Activated CD4-positive, alpha-beta memory T cell treated with anti-CD3 and anti-CD28 coated beads, Interleukin-2, amount 10 ng/mL, durations not matched to agents 7 days and 5 days (primary cell): ENCODE results near the gene ZNF444. TPM values are rescaled to one million over a fixed set of nuclear protein-coding genes. Genes with fewer than 3 reads are reported as not detected.
"Not testable (repeated sequence)": the region's sequence is repeated elsewhere in the genome, so short reads cannot be mapped to it uniquely, and the experiment has no call there.

Experiments
- CTCF ChIA-PET: fragments of 350-600 bp; sonication (Branson Sonifier 250); formaldehyde crosslinking; loops from one replicate; lab custom pipeline; 2021; ENCODE audit warnings: antibody characterized with exemption, inconsistent platforms; lab: Charles Lee
- POLR2A ChIA-PET: fragments of 350-600 bp; sonication (Branson Sonifier 250); formaldehyde crosslinking; loops from one replicate; lab custom pipeline; 2021; ENCODE audit warnings: antibody characterized with exemption; lab: Charles Lee
- DNase-seq: peaks from one replicate; pipeline ENCODE4 v3.0.0-alpha.2; 2020
- H3K27ac Mint-ChIP-seq: one replicate; pipeline ENCODE4 v1.8.0; 2021; ENCODE audit warnings: mild to moderate bottlenecking, mixed read lengths
- H3K27me3 Mint-ChIP-seq: one replicate; pipeline ENCODE4 v1.8.0; 2021; ENCODE audit warnings: mixed read lengths
- H3K36me3 Mint-ChIP-seq: one replicate; pipeline ENCODE4 v1.8.0; 2021; ENCODE audit warnings: low read depth, mixed read lengths
- H3K4me1 Mint-ChIP-seq: one replicate; pipeline ENCODE4 v1.8.0; 2021; ENCODE audit warnings: mixed read lengths
- H3K4me3 Mint-ChIP-seq: one replicate; pipeline ENCODE4 v1.8.0; 2021; ENCODE audit warnings: mild to moderate bottlenecking, mixed read lengths
- H3K9me3 Mint-ChIP-seq: one replicate; pipeline ENCODE4 v1.8.0; 2021; ENCODE audit warnings: mixed read lengths
- total RNA-seq, 2 experiments: library from RNA; stranded (reverse); gene quantifications; one replicate each; pipeline ENCODE4 v1.2.3, GENCODE V29; 2021

The ZNF444 gene
- total RNA-seq, 2 experiments from 2014 or later, result 25.7 to 26.3 TPM

DNA sequence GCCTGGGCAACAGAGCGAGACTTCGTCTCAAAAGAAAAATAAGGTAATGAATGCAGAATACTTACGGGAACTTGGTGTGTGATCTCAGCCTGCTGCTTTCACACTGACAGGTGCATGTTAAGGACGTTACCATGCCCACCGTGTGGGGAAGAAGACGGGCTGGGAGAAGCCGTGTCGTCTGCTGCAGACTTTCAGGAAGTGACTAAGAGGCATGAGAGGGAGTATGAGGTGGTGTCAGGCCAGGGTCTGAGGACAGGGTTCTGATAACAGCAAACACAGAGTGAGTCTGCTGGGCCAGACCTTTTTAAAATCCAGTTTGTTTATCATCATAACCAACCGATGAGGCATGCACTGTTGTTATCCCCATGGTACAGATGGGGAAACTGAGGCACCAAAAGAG lies 21.2 kb downstream of the ZNF444 start:
- ChIA-PET CTCF (no interaction called here), POLR2A (no interaction called here)
- no peak overlapping the region for H3K4me3 Mint-ChIP-seq
- no peak for DNase-seq
- H3K36me3 Mint-ChIP-seq, result peaks cover 14% of the 10 kb centered on the region
- H3K27ac Mint-ChIP-seq, result no peak overlapping the region
- H3K9me3 Mint-ChIP-seq, result no peaks in the 10 kb centered on the region
- peaks cover 1% of the 10 kb centered on the region for H3K27me3 Mint-ChIP-seq
- peaks cover 11% of the 10 kb centered on the region for H3K4me1 Mint-ChIP-seq

DNA sequence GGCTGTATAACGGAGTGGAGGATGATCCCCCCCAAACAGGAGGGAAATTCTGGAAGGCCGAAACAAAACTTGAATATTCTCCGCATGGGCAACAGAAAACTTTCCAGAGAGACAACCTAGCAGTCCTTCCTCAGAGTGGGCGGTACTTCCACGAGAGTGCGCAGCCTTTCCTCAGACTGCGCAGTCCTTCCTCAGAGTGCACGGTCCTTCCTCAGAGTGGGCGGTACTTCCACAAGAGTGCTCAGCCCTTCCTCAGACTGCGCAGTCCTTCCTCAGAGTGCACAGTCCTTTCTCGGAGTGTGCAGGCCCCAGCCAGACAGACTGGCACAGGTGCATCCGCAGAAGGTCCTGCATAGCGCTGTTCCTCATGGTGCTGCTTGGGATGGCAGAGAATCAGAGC lies 22.0 kb downstream of the ZNF444 start:
- ChIA-PET POLR2A (no interaction called here), CTCF (no interaction called here)
- DNase-seq, result no peak
- Mint-ChIP-seq H3K27ac (no peak overlapping the region), H3K4me1 (peaks cover 11% of the 10 kb centered on the region), H3K9me3 (no peaks in the 10 kb centered on the region), H3K36me3 (peaks cover 12% of the 10 kb centered on the region), H3K27me3 (peaks cover 1% of the 10 kb centered on the region), H3K4me3 (no peak overlapping the region)

DNA sequence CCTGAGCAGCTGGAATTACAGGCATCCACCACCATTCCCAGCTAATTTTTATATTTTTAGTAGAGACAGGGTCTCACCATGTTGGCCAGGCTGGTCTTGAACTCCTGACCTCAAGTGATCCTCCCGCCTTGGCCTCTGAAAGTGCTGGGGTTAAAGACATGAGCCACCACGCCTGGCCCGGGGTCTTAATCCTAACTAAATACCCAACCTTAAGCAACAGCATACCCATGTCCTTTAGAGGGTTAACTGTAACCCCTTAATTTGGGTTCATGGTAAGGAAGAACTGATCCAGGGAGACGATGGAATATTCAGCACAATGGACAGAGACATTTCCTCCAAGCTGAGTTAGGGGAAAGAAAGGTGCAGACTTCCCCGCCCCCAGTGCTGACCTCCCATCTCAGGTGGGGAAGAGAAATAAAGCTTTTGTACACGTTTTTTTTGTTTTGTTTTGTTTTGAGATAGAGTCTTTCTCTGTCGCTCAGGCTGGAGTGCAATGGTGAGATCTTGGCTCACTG lies 26.0 kb downstream of the ZNF444 start:
- no peak for DNase-seq
- Mint-ChIP-seq H3K27ac (no peak overlapping the region), H3K27me3 (peaks cover 1% of the 10 kb centered on the region), H3K9me3 (no peaks in the 10 kb centered on the region), H3K4me3 (no peak overlapping the region), H3K36me3 (no peaks in the 10 kb centered on the region), H3K4me1 (peaks cover 14% of the 10 kb centered on the region)
- CTCF ChIA-PET, result no interaction called here
- POLR2A ChIA-PET, result no interaction called here

DNA sequence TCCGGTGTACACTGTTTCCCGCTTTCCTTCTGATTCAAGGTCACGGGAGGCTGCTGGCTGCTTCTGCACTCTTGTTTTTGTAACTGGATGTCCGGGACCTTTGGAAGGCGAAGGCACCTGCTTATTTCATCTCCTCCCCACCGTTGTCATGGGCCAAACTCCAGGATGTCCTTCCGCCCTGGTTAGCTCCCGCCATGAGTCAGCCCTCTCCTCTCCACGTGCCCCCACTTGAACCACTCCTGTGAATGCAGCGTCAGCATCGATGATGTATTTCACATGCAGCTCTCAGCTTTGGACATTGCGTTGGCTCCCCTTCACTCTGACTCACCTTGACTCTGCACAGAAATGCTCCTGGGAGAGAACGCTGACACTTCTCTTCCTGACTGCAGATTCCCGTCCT lies 29.2 kb downstream of the ZNF444 start:
- H3K27ac Mint-ChIP-seq, result no peak overlapping the region
- H3K9me3 Mint-ChIP-seq, result no peaks in the 10 kb centered on the region
- no peaks in the 10 kb centered on the region for H3K36me3 Mint-ChIP-seq
- ChIA-PET CTCF (interaction anchor here (1.6 to 2.3 kb wide), 3 partner anchors 83 to 104 kb away, joined by 5 to 7 read pairs (median 6); no protein-coding TSS in a partner anchor), POLR2A (no interaction called here)
- DNase-seq, result no peak
- H3K27me3 Mint-ChIP-seq, result no peaks in the 10 kb centered on the region
- no peak overlapping the region for H3K4me3 Mint-ChIP-seq
- H3K4me1 Mint-ChIP-seq, result peaks cover 3% of the 10 kb centered on the region

DNA sequence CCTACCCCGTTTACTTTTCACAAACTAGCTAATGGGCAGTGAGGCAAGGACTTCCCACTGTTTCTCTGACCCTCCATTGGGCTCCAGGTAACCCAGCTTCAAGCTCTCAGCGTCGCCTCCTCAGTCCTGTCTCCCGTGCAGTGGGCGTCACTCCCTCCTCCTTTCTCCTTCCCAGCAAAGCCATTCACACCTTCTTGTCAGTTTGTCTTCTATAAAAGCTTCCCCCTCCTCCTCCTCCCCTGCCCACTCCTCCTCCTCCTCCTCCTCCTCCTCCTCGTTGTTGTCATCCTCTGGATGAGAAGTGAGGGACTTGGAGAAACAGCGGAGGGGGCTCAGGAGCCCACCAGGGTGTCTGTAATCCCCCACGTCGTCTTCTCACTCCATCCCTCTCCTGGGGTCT lies 33.0 kb downstream of the ZNF444 start:
- no peaks in the 10 kb centered on the region for H3K36me3 Mint-ChIP-seq
- H3K27ac Mint-ChIP-seq, result no peak overlapping the region
- peaks cover 3% of the 10 kb centered on the region for H3K4me1 Mint-ChIP-seq
- H3K4me3 Mint-ChIP-seq, result no peak overlapping the region
- ChIA-PET CTCF (interaction anchor here (0.6 to 1.0 kb wide), 3 partner anchors 21 to 112 kb away, joined by 3 read pairs; no protein-coding TSS in a partner anchor), POLR2A (no interaction called here)
- no peak for DNase-seq
- H3K9me3 Mint-ChIP-seq, result no peaks in the 10 kb centered on the region
- H3K27me3 Mint-ChIP-seq, result no peaks in the 10 kb centered on the region

DNA sequence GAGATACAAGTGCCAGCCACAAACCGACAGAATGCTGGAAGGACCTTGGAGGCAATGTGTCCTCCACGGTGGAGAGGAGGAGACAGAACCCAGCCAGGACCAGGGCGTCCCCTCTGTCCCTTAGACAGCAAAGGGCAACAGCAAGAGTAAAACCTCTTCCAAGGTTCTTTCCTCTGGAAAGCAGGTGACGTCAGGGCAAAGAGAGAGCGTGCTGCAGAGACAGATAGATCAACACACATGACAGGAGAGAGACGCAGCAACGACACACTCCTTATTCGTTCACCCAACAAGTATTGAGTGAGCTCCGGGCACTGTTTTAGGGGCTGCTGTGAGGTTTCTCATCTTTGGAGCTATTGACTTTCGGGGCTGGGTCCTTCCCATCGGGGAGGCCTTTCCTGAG lies 33.5 kb downstream of the ZNF444 start:
- no peak for DNase-seq
- H3K4me1 Mint-ChIP-seq, result peaks cover 3% of the 10 kb centered on the region
- H3K27me3 Mint-ChIP-seq, result no peaks in the 10 kb centered on the region
- H3K27ac Mint-ChIP-seq, result no peak overlapping the region
- CTCF ChIA-PET, result interaction anchor here (1.0 kb wide), 1 partner anchor 112 kb away, joined by 3 read pairs; no protein-coding TSS in a partner anchor
- POLR2A ChIA-PET, result no interaction called here
- no peaks in the 10 kb centered on the region for H3K36me3 Mint-ChIP-seq
- H3K4me3 Mint-ChIP-seq, result no peak overlapping the region
- no peaks in the 10 kb centered on the region for H3K9me3 Mint-ChIP-seq

DNA sequence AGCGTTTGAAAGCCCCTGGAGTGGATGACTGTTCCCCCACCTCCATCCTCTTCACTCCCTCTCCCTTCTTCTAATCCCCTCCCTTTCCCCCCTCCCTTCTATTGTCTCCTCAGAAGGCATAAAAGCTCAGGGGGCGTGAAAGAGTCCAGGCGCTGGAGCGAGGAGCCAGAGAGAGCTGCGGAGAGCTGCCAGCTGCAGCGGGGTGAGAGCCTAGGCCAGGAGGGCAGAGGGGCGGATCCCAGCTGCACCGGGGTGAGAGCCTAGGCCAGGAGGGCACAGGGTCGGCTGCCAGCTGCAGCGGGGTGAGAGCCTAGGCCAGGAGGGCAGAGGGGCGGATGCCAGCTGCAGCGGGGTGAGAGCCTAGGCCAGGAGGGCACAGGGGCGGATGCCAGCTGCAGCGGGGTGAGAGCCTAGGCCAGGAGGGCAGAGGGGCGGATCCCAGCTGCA lies 34.8 kb downstream of the ZNF444 start, which contains the start of gene GALP:
GALP (plus strand) TSS at position 148 of the 447 bp plus-strand sequence. CDS start 1,101 bp downstream, outside the sequence.
- POLR2A ChIA-PET, H3K27me3 Mint-ChIP-seq, DNase-seq, H3K9me3 Mint-ChIP-seq, H3K4me3 Mint-ChIP-seq, H3K4me1 Mint-ChIP-seq, CTCF ChIA-PET, H3K27ac Mint-ChIP-seq, H3K36me3 Mint-ChIP-seq: not testable (repeated sequence)

DNA sequence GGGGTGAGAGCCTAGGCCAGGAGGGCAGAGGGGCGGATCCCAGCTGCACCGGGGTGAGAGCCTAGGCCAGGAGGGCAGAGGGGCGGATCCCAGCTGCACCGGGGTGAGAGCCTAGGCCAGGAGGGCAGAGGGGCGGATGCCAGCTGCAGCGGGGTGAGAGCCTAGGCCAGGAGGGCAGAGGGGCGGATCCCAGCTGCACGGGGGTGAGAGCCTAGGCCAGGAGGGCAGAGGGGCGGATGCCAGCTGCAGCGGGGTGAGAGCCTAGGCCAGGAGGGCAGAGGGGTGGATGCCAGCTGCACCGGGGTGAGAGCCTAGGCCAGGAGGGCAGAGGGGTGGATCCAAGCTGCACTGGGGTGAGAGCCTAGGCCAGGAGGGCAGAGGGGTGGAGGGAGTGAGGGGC lies 35.2 kb downstream of the ZNF444 start:
- CTCF ChIA-PET, result interaction anchor here (0.7 kb wide), 1 partner anchor 110 kb away, joined by 3 read pairs; no protein-coding TSS in a partner anchor
- H3K4me3 Mint-ChIP-seq, H3K27ac Mint-ChIP-seq, POLR2A ChIA-PET, H3K36me3 Mint-ChIP-seq, H3K27me3 Mint-ChIP-seq, DNase-seq, H3K4me1 Mint-ChIP-seq, H3K9me3 Mint-ChIP-seq: not testable (repeated sequence)

DNA sequence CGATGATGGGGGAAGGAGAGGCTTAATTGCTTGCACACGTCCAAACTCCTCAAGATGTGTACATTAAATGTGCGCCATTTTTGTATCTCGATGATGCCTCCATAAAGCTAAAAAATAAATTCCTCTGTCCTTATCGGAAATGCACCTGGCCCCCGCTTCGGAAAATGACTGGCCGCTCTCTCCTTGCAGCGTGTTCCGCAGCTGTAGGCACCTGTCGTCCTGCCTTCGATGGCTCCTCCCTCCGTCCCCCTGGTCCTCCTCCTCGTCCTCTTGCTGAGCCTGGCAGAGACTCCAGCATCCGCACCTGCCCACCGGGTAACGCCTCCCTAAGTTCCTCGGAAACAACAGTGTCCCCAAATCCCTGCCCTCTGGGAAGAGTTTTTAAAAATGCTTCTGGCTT lies 35.8 kb downstream of the ZNF444 start:
- H3K9me3 Mint-ChIP-seq, result no peaks in the 10 kb centered on the region
- no peaks in the 10 kb centered on the region for H3K36me3 Mint-ChIP-seq
- H3K4me1 Mint-ChIP-seq, result peaks cover under 1% of the 10 kb centered on the region
- no peak overlapping the region for H3K27ac Mint-ChIP-seq
- DNase-seq, result no peak
- POLR2A ChIA-PET, result no interaction called here
- H3K27me3 Mint-ChIP-seq, result no peaks in the 10 kb centered on the region
- CTCF ChIA-PET, result interaction anchor here (0.7 kb wide), 1 partner anchor 111 kb away, joined by 3 read pairs; no protein-coding TSS in a partner anchor
- no peak overlapping the region for H3K4me3 Mint-ChIP-seq

DNA sequence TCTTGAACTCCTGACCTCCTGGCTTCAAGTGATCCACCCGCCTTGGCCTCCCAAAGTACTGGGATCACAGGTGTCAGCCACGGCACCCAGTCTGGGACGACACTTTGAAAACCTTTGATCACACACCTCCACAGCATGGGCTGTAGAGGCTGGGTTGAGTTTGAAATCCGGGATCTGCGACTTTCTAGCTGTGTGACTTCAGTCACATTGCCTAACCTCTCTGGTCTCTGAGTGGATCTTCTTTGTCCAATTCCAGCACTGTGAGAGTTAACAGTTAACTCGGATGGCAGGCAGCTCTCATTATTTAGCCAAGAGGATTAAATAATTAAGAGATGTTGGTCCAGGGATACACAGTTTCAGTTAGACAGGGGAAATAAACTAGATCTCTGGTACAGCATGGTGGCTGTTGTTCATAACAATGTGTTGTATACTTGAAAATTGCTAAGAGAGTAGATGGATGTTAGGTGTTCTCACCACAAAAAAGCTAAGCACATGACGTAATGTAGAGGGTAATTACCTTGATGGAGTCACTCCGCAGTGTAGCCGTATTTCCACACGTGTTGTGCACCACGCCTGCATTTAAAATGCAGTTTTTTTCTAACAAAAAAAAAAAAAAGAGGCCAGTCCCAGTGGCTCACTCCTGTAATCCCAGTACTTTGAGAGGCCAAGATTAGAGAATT lies 36.6 kb downstream of the ZNF444 start:
- no peak overlapping the region for H3K4me3 Mint-ChIP-seq
- POLR2A ChIA-PET, result interaction anchor here (0.6 to 1.2 kb wide), 2 partner anchors 54 to 57 kb away, joined by 3 read pairs; partner anchors contain the start of gene ZNF787
- CTCF ChIA-PET, result interaction anchor here (0.6 to 0.7 kb wide), 2 partner anchors 112 to 749 kb away, joined by 3 to 4 read pairs; no protein-coding TSS in a partner anchor
- DNase-seq, result no peak
- H3K27me3 Mint-ChIP-seq, result no peaks in the 10 kb centered on the region
- no peak overlapping the region for H3K27ac Mint-ChIP-seq
- H3K9me3 Mint-ChIP-seq, result no peaks in the 10 kb centered on the region
- no peaks in the 10 kb centered on the region for H3K4me1 Mint-ChIP-seq
- no peaks in the 10 kb centered on the region for H3K36me3 Mint-ChIP-seq

DNA sequence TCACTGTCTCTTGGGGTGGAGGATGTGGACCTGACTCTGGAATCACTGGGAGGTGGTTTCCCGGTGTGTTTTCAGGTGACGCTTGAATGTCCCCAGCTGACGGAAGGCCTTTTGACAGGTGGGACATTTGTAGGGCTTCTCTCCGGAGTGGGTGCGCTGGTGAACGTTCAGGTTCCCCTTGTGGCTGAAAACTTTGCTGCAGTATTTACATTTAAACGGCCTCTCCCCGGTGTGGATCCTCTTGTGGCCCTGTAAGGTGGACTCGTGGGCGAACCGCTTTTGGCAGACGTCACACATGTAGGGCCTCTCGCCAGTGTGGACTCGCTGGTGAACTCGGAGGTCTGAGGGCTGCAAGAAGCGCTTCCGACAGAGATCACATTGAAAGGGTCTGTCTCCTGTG lies 48.7 kb downstream of the ZNF444 start:
- no peak overlapping the region for H3K4me3 Mint-ChIP-seq
- no peaks in the 10 kb centered on the region for H3K36me3 Mint-ChIP-seq
- H3K9me3 Mint-ChIP-seq, result no peaks in the 10 kb centered on the region
- POLR2A ChIA-PET, result no interaction called here
- DNase-seq, result no peak
- H3K27ac Mint-ChIP-seq, result no peak overlapping the region
- CTCF ChIA-PET, result no interaction called here
- H3K27me3 Mint-ChIP-seq, result no peaks in the 10 kb centered on the region
- peaks cover 6% of the 10 kb centered on the region for H3K4me1 Mint-ChIP-seq

DNA sequence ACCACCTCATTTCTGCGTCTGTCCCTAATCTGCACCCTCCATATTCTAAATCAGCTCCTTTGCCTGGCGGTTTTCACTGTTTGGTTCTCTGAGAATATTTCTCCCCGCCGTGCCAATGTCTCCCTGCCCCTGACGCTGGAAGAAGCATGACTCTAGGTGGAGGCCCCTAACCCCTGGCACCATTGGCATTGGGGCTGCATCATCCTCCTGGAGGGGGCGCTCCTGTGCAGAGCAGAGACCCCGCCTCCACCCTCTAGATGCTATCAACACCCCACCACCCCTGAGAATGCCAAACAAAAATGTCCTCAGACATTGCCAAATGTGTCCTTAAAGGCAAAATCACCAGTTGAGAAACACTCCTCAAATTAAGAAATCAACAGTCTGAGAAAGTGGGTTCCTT lies 50.0 kb downstream of the ZNF444 start:
- no peaks in the 10 kb centered on the region for H3K27me3 Mint-ChIP-seq
- no peaks in the 10 kb centered on the region for H3K4me1 Mint-ChIP-seq
- CTCF ChIA-PET, result no interaction called here
- H3K4me3 Mint-ChIP-seq, result no peak overlapping the region
- no peak overlapping the region for H3K27ac Mint-ChIP-seq
- H3K36me3 Mint-ChIP-seq, result no peaks in the 10 kb centered on the region
- no peaks in the 10 kb centered on the region for H3K9me3 Mint-ChIP-seq
- POLR2A ChIA-PET, result no interaction called here
- no peak for DNase-seq

DNA sequence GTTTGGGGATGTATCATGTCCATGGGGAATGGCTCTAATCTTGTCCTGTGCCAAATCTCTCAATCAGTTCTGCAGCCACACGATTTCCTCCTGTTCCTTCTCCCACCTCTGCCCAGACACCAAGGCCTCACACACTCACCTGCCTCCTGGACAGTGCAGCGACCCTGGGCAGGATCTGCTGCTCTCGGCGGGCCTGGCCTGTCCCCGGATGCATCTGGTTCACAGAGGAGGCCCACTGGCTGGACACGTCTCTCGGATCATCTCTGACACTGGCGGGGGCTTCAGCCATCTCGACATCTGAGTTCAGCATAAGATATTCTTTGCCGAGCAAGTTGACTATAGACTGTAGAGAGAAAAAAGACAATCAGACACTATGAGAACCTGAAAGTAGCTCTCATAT lies 50.6 kb downstream of the ZNF444 start:
- H3K27me3 Mint-ChIP-seq, result no peaks in the 10 kb centered on the region
- H3K4me3 Mint-ChIP-seq, result no peak overlapping the region
- H3K4me1 Mint-ChIP-seq, result no peaks in the 10 kb centered on the region
- H3K27ac Mint-ChIP-seq, result no peak overlapping the region
- POLR2A ChIA-PET, result no interaction called here
- DNase-seq, result no peak
- H3K36me3 Mint-ChIP-seq, result no peaks in the 10 kb centered on the region
- H3K9me3 Mint-ChIP-seq, result no peaks in the 10 kb centered on the region
- CTCF ChIA-PET, result no interaction called here
